SK-N-SH treated with all-trans-retinoic acid at 6 μM for 48 hours (cell line): Measurements from ENCODE around the gene ARRB1.

Experiments used
- ATAC-seq: fragments of 200-7000 bp; cut with Tn5 transposase; 3 replicates; pipeline ENCODE4 v1.9.1; 2020; ENCODE audit warnings: mild to moderate bottlenecking, moderate library complexity
- BACH2 ChIP-seq: fragments of 250-450 bp; sonication (Bioruptor Pico); IDR thresholded peaks from 2 replicates; pipeline ENCODE4 v1.9.0; 2021; ENCODE audit warnings: mild to moderate bottlenecking, borderline replicate concordance
- CSDC2 ChIP-seq: fragments of 250-450 bp; sonication (Bioruptor Pico); IDR thresholded peaks from 2 replicates; pipeline ENCODE4 v1.5.0; 2020; ENCODE audit warnings: mild to moderate bottlenecking, moderate library complexity
- ESRRG ChIP-seq: fragments of 250-450 bp; sonication (Bioruptor Pico); IDR thresholded peaks from 2 replicates; pipeline ENCODE4 v1.6.1; 2021; ENCODE audit warnings: mild to moderate bottlenecking
- GLIS3 ChIP-seq: fragments of 250-450 bp; sonication (Bioruptor Pico); IDR thresholded peaks from 2 replicates; pipeline ENCODE4 v1.5.0; 2020; ENCODE audit warnings: mild to moderate bottlenecking, moderate library complexity
- ISL1 ChIP-seq: fragments of 250-450 bp; sonication (Bioruptor Pico); IDR thresholded peaks from 2 replicates; pipeline ENCODE4 v2.1.2; 2022; ENCODE audit warnings: mild to moderate bottlenecking, moderate library complexity
- OSR1 ChIP-seq: fragments of 250-450 bp; sonication (Bioruptor Pico); IDR thresholded peaks from 2 replicates; pipeline ENCODE4 v1.8.0; 2022; ENCODE audit warnings: moderate library complexity, mild to moderate bottlenecking, inconsistent platforms
- PATZ1 ChIP-seq: fragments of 250-450 bp; sonication (Bioruptor Pico); IDR thresholded peaks from 2 replicates; pipeline ENCODE4 v1.8.0; 2020; ENCODE audit warnings: mild to moderate bottlenecking, moderate library complexity, borderline replicate concordance
- PPARA ChIP-seq: fragments of 250-450 bp; sonication (Bioruptor Pico); IDR thresholded peaks from 2 replicates; pipeline ENCODE4 v1.5.0; 2020; ENCODE audit warnings: mild to moderate bottlenecking, borderline replicate concordance
- RARB ChIP-seq: fragments of 250-450 bp; sonication (Bioruptor Pico); IDR thresholded peaks from 2 replicates; pipeline ENCODE4 v1.8.0; 2021; ENCODE audit warnings: mild to moderate bottlenecking, moderate library complexity
- SNAI2 ChIP-seq: fragments of 250-450 bp; sonication (Bioruptor Pico); IDR thresholded peaks from 2 replicates; pipeline ENCODE4 v1.5.0; 2020; ENCODE audit warnings: mild to moderate bottlenecking, moderate library complexity
- TCF4 ChIP-seq: fragments of 250-450 bp; sonication (Bioruptor Pico); IDR thresholded peaks from 2 replicates; pipeline ENCODE4 v1.8.0; 2021; ENCODE audit warnings: mild to moderate bottlenecking, moderate library complexity, borderline replicate concordance
- TOX ChIP-seq: fragments of 250-450 bp; sonication (Bioruptor Pico); IDR thresholded peaks from 2 replicates; pipeline ENCODE4 v1.8.0; 2021; ENCODE audit warnings: mild to moderate bottlenecking, moderate library complexity, borderline replicate concordance
- ZC3H10 ChIP-seq: fragments of 250-450 bp; sonication (Bioruptor Pico); IDR thresholded peaks from 2 replicates; pipeline ENCODE4 v1.5.1; 2021; ENCODE audit warnings: mild to moderate bottlenecking, moderate library complexity
- ZFP3 ChIP-seq: fragments of 250-450 bp; sonication (Bioruptor Pico); IDR thresholded peaks from 2 replicates; pipeline ENCODE4 v1.5.0; 2020; ENCODE audit warnings: mild to moderate bottlenecking, moderate library complexity
- ZFP30 ChIP-seq: fragments of 450-650 bp; formaldehyde crosslinking; IDR thresholded peaks from 2 replicates; pipeline ENCODE4 v1.5.0; 2022; ENCODE audit warnings: mild to moderate bottlenecking, moderate library complexity
- ZNF565 ChIP-seq: fragments of 450-650 bp; formaldehyde crosslinking; conservative IDR thresholded peaks from 2 replicates; pipeline ENCODE4 v1.5.0; 2020; ENCODE audit warnings: low read depth, mild to moderate bottlenecking, moderate library complexity
- ZNF8 ChIP-seq: fragments of 450-650 bp; formaldehyde crosslinking; IDR thresholded peaks from 2 replicates; pipeline ENCODE4 v1.5.0; 2020; ENCODE audit warnings: mild to moderate bottlenecking, moderate library complexity
- TF ChIP-seq, protein P1 (sequence below): fragments of 250-450 bp; sonication (Bioruptor Pico); IDR thresholded peaks from 2 replicates; pipeline ENCODE4 v1.5.0; 2020; ENCODE audit warnings: mild to moderate bottlenecking, moderate library complexity
- TF ChIP-seq, protein P2 (sequence below): fragments of 250-450 bp; sonication (Bioruptor Pico); IDR thresholded peaks from 2 replicates; pipeline ENCODE4 v1.8.0; 2021; ENCODE audit warnings: low read depth, mild to moderate bottlenecking, moderate library complexity, borderline replicate concordance
- TF ChIP-seq, protein P3 (sequence below): fragments of 250-450 bp; sonication (Bioruptor Pico); IDR thresholded peaks from 2 replicates; pipeline ENCODE4 v1.5.1; 2021; ENCODE audit warnings: mild to moderate bottlenecking, moderate library complexity
- TF ChIP-seq, protein P4 (sequence below): fragments of 250-450 bp; sonication (Bioruptor Pico); IDR thresholded peaks from 2 replicates; pipeline ENCODE4 v1.5.1; 2020; ENCODE audit warnings: low read depth, mild to moderate bottlenecking, moderate library complexity

ARRB1 gene

DNA sequence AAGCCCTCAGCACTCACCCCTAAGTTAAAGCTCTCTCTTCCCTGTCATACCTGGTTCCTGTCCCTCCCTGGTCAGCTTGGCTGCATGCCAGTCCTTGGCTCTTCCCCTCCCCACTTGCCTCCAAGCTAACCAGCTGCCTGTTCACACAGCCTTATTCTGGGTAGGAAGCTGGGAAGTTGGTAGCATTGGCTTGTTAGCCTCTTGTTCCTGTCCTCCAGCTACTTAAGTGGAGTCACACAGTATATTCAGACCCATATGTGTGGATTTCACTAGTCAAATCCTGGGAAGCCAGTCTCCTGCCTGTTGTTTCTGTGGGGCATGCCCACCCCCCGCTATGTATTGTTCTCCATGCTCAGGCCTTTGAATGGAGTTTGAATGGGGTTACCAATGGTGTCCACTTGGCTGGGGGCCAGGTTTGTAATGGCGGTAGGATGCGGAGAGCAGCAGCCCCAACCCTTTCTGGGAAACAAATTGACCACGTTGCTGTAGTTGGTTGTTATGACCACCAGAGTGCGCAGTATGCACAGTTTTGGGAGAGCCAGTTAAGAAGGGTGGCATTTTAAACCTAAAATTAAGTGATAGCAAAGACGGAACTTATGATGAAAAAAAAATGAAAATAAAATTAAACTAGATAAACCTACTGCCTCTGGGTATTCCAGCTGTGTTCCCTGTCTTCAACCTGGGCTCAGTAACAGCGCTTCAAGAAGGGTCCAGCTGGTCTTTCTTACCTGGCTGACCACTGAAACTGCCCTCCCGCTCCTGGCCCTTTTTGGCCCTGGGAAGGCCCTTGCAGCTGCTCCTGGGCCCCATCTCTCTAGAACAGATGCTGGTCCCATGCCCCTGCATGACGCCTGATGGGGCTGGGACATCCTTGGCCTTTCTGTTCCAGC, 37.2 kb upstream of the ARRB1 start:
- ATAC-seq: peak; percentile 85
- TF ChIP-seq PPARA (no peak), ZNF565 (CRISPR knock-in tag) (no peak), ZNF8 (CRISPR knock-in tag) (no peak), RARB (CRISPR knock-in tag) (no peak), BACH2 (CRISPR knock-in tag) (no peak), CSDC2 (CRISPR knock-in tag) (no peak), TCF4 (CRISPR knock-in tag) (no peak), ZFP30 (CRISPR knock-in tag) (no peak), PATZ1 (CRISPR knock-in tag) (no peak), GLIS3 (no peak), ISL1 (no peak)
- TF ChIP-seq, protein P1, sequence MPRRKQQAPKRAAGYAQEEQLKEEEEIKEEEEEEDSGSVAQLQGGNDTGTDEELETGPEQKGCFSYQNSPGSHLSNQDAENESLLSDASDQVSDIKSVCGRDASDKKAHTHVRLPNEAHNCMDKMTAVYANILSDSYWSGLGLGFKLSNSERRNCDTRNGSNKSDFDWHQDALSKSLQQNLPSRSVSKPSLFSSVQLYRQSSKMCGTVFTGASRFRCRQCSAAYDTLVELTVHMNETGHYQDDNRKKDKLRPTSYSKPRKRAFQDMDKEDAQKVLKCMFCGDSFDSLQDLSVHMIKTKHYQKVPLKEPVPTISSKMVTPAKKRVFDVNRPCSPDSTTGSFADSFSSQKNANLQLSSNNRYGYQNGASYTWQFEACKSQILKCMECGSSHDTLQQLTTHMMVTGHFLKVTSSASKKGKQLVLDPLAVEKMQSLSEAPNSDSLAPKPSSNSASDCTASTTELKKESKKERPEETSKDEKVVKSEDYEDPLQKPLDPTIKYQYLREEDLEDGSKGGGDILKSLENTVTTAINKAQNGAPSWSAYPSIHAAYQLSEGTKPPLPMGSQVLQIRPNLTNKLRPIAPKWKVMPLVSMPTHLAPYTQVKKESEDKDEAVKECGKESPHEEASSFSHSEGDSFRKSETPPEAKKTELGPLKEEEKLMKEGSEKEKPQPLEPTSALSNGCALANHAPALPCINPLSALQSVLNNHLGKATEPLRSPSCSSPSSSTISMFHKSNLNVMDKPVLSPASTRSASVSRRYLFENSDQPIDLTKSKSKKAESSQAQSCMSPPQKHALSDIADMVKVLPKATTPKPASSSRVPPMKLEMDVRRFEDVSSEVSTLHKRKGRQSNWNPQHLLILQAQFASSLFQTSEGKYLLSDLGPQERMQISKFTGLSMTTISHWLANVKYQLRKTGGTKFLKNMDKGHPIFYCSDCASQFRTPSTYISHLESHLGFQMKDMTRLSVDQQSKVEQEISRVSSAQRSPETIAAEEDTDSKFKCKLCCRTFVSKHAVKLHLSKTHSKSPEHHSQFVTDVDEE (CRISPR knock-in tag): no peak
- TF ChIP-seq, protein P2, sequence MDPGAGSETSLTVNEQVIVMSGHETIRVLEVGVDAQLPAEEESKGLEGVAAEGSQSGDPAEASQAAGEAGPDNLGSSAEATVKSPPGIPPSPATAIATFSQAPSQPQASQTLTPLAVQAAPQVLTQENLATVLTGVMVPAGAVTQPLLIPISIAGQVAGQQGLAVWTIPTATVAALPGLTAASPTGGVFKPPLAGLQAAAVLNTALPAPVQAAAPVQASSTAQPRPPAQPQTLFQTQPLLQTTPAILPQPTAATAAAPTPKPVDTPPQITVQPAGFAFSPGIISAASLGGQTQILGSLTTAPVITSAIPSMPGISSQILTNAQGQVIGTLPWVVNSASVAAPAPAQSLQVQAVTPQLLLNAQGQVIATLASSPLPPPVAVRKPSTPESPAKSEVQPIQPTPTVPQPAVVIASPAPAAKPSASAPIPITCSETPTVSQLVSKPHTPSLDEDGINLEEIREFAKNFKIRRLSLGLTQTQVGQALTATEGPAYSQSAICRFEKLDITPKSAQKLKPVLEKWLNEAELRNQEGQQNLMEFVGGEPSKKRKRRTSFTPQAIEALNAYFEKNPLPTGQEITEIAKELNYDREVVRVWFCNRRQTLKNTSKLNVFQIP: no peak

GRCh38 chr11:75387736-75388294, 36.4 kb upstream of the ARRB1 start:
- no peak for ATAC-seq

DNA sequence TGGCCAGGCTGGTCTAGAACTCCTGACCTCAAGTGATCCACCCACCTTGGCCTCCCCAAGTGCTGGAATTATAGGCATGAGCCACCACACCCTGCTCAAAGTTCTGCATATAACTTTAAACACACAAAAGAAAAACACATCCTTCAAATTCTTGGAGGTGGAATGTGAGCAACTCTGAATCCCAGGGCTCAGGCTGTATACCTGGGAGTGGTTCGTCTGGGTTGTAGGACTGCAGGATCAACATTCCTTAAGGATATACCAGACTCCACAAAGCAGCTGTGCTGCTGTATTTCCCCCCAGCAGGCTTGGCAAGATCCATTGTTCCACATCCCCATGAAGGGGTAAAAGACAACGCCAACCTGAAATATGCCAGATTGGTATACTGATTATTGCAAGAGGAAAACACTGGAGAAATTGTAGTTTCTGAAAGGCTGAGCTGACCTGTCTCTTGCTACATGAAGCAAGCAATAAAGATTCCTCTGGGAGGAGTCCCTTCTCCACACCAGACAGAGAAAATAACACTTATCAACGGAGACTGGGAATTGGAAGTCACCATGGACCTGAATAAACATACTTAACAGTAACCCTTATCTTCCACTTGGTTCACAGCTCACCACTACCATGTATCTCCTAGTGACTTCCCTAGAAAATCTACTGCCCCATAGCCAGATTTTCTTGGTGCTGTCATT, 35.6 kb upstream of the ARRB1 start:
- ATAC-seq: no peak; the same call in 2 of the 3 replicates
- TF ChIP-seq ESRRG (CRISPR knock-in tag) (no peak), TOX (CRISPR knock-in tag) (no peak), ZFP3 (CRISPR knock-in tag) (no peak), SNAI2 (no peak), RARB (CRISPR knock-in tag) (no peak), ZC3H10 (no peak), PATZ1 (CRISPR knock-in tag) (no peak), ISL1 (no peak), PPARA (no peak), CSDC2 (CRISPR knock-in tag) (no peak), GLIS3 (no peak), ZFP30 (CRISPR knock-in tag) (no peak), OSR1 (CRISPR knock-in tag) (no peak), ZNF565 (CRISPR knock-in tag) (no peak)
- TF ChIP-seq, protein P3, sequence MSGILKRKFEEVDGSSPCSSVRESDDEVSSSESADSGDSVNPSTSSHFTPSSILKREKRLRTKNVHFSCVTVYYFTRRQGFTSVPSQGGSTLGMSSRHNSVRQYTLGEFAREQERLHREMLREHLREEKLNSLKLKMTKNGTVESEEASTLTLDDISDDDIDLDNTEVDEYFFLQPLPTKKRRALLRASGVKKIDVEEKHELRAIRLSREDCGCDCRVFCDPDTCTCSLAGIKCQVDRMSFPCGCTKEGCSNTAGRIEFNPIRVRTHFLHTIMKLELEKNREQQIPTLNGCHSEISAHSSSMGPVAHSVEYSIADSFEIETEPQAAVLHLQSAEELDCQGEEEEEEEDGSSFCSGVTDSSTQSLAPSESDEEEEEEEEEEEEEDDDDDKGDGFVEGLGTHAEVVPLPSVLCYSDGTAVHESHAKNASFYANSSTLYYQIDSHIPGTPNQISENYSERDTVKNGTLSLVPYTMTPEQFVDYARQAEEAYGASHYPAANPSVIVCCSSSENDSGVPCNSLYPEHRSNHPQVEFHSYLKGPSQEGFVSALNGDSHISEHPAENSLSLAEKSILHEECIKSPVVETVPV: no peak
- TF ChIP-seq, protein P4, sequence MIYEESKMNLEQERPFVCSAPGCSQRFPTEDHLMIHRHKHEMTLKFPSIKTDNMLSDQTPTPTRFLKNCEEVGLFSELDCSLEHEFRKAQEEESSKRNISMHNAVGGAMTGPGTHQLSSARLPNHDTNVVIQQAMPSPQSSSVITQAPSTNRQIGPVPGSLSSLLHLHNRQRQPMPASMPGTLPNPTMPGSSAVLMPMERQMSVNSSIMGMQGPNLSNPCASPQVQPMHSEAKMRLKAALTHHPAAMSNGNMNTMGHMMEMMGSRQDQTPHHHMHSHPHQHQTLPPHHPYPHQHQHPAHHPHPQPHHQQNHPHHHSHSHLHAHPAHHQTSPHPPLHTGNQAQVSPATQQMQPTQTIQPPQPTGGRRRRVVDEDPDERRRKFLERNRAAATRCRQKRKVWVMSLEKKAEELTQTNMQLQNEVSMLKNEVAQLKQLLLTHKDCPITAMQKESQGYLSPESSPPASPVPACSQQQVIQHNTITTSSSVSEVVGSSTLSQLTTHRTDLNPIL: no peak

More at GRCh38 chr11:75387736-75388294, 36.4 kb upstream of the ARRB1 start:
- TF ChIP-seq, protein P4: no peak
- TF ChIP-seq TOX (CRISPR knock-in tag): no peak
- TF ChIP-seq SNAI2: no peak
- TF ChIP-seq ZNF8 (CRISPR knock-in tag): no peak
- TF ChIP-seq ZC3H10: no peak
- TF ChIP-seq ZFP30 (CRISPR knock-in tag): no peak
